D721Med (cell line): ENCODE measurements around the gene PSD4.

Experiments used
- DNase-seq: peaks from one replicate; pipeline ENCODE4 v3.0.0; 2011; ENCODE audit warnings: low spot score; ENCODE audit not compliant: insufficient read length
- FAIRE-seq: peaks from 2 replicates; lab custom pipeline; 2011; peaks lifted over from hg19 to GRCh38; lab: Jason Lieb, UNC
- CTCF ChIP-seq: IDR thresholded peaks from 2 replicates; pipeline ENCODE4 v1.5.1; 2012; ENCODE audit warnings: mild to moderate bottlenecking, control low read depth; ENCODE audit not compliant: insufficient read depth; ENCODE audit errors: missing control alignments

Gene PSD4

GRCh38 chr2:113164215-113164929 lies 9.4 kb upstream of the PSD4 start:
- FAIRE-seq (no peak), DNase-seq (no peak)
- TF ChIP-seq CTCF = no peak

- no peak for TF ChIP-seq CTCF
- DNase-seq = no peak
- no peak for FAIRE-seq
Observed at GRCh38 chr2:113164930-113165585, 8.7 kb upstream of the PSD4 start.

GRCh38 chr2:113166187-113166645 lies 7.6 kb upstream of the PSD4 start:
- DNase-seq = no peak
- no peak for TF ChIP-seq CTCF
- no peak for FAIRE-seq

GRCh38 chr2:113167115-113167932 lies 6.4 kb upstream of the PSD4 start:
- DNase-seq (no peak), FAIRE-seq (no peak)
- TF ChIP-seq CTCF = no peak

GRCh38 chr2:113167962-113168340 lies 5.8 kb upstream of the PSD4 start:
- FAIRE-seq = no peak
- DNase-seq = no peak
- no peak for TF ChIP-seq CTCF

GRCh38 chr2:113169002-113169530 lies 4.7 kb upstream of the PSD4 start:
- FAIRE-seq = no peak
- DNase-seq = no peak
- no peak for TF ChIP-seq CTCF
